Fibroblast of pulmonary artery (primary cell): ENCODE results near the gene ADAMTSL1.
A peak's percentile ranks its signal among the peaks of the same experiment; 100 is the strongest.
"Not testable (repeated sequence)": the region's sequence is repeated elsewhere in the genome, so short reads cannot be mapped to it uniquely, and the experiment has no call there.

Experiments used
- DNase-seq: peaks from one replicate; pipeline ENCODE4 v3.0.0-alpha.2; 2010; ENCODE audit warnings: low read depth
- H3K4me3 ChIP-seq: replicated peaks from 2 replicates; pipeline ENCODE4 v1.5.1; 2011; ENCODE audit warnings: low read depth, mild to moderate bottlenecking, control low read depth, low read length, moderate library complexity
- CTCF ChIP-seq: IDR thresholded peaks from 2 replicates; pipeline ENCODE4 v1.5.1; 2011; ENCODE audit warnings: mild to moderate bottlenecking, control low read depth, low read length, inconsistent platforms; ENCODE audit errors: missing control alignments

The ADAMTSL1 gene

GRCh38 chr9:18925880-18926279 is 451.9 kb downstream of the ADAMTSL1 start:
- DNase-seq, result no peak
- no peak overlapping the region for H3K4me3 ChIP-seq
- TF ChIP-seq CTCF, result no peak

- no peak overlapping the region for H3K4me3 ChIP-seq
- TF ChIP-seq CTCF, result no peak
- no peak for DNase-seq
Measured at GRCh38 chr9:18926513-18926912, 452.6 kb downstream of the ADAMTSL1 start.

- no peak for TF ChIP-seq CTCF
- DNase-seq, result peak; percentile 70
- no peak overlapping the region for H3K4me3 ChIP-seq
Measured at GRCh38 chr9:18928711-18929110, 454.8 kb downstream of the ADAMTSL1 start.

GRCh38 chr9:18930611-18931010 is 456.7 kb downstream of the ADAMTSL1 start:
- not testable (repeated sequence) for H3K4me3 ChIP-seq, DNase-seq

GRCh38 chr9:18935541-18935940 is 461.6 kb downstream of the ADAMTSL1 start:
- H3K4me3 ChIP-seq, result no peak overlapping the region
- TF ChIP-seq CTCF, result no peak
- DNase-seq, result no peak

- TF ChIP-seq CTCF, result no peak
- no peak overlapping the region for H3K4me3 ChIP-seq
Measured at GRCh38 chr9:18936094-18936871, 462.3 kb downstream of the ADAMTSL1 start.

GRCh38 chr9:18939943-18940342 is 466.0 kb downstream of the ADAMTSL1 start:
- no peak overlapping the region for H3K4me3 ChIP-seq
- TF ChIP-seq CTCF, result no peak
- DNase-seq, result no peak

More at GRCh38 chr9:18936094-18936871, 462.3 kb downstream of the ADAMTSL1 start:
- DNase-seq, result no peak
